IMR-90 (cell line): ENCODE measurements around the gene ATP11A. TPM values are rescaled to one million over a fixed set of nuclear protein-coding genes. Genes with fewer than 3 reads are reported as not detected.

Experiments used
- ATAC-seq: fragments of 200-7000 bp; cut with Tn5 transposase; 2 replicates; pipeline ENCODE4 v1.9.1; 2020; ENCODE audit warnings: low read depth, mild to moderate bottlenecking, moderate library complexity
- BruUV-seq: library from RNA; stranded (reverse); fragments of 400-500 nt; replicated peaks from 2 replicates; lab custom pipeline; 2021; lab: Mats Ljungman, UMichigan
- CTCF ChIA-PET: fragments of 300-600 bp; formaldehyde crosslinking; extraction: SDS; loops from one replicate; lab custom pipeline; 2021; ENCODE audit warnings: antibody characterized with exemption; lab: Yijun Ruan, JAX
- POLR2A ChIA-PET: fragments of 300-600 bp; sonication (Branson Sonifier 250); formaldehyde crosslinking; loops from one replicate; lab custom pipeline; 2022; ENCODE audit warnings: antibody characterized with exemption; ENCODE audit not compliant: unreplicated experiment; lab: Charles Lee
- DNase-seq: peaks from one replicate; pipeline ENCODE4 v3.0.0; 2013
- H2AFZ ChIP-seq: replicated peaks from 2 replicates; pipeline ENCODE3; 2013; ENCODE audit warnings: low read length, mild to moderate bottlenecking; ENCODE audit not compliant: poor library complexity
- H2AK5ac ChIP-seq: 2 replicates; pipeline ENCODE4 v1.6.1; 2013; ENCODE audit warnings: low read depth, low read length, inconsistent platforms
- H2AK9ac ChIP-seq: replicated peaks from 2 replicates; pipeline ENCODE3; 2013; ENCODE audit warnings: mild to moderate bottlenecking, low read depth, low read length, moderate library complexity; ENCODE audit not compliant: poor library complexity
- H2BK120ac ChIP-seq: 2 replicates; pipeline ENCODE4 v1.6.1; 2013; ENCODE audit warnings: low read depth, low read length, inconsistent platforms
- H2BK15ac ChIP-seq: 3 replicates; pipeline ENCODE4 v1.6.1; 2013; ENCODE audit warnings: low read depth, low read length, inconsistent platforms
- H2BK20ac ChIP-seq: 2 replicates; pipeline ENCODE4 v1.6.1; 2013; ENCODE audit warnings: low read depth, mild to moderate bottlenecking, inconsistent platforms, low read length, moderate library complexity
- H2BK5ac ChIP-seq: 2 replicates; pipeline ENCODE4 v1.6.1; 2013; ENCODE audit warnings: mild to moderate bottlenecking, low read depth, low read length, inconsistent platforms; ENCODE audit not compliant: poor library complexity, severe bottlenecking
- H3K14ac ChIP-seq: replicated peaks from 2 replicates; pipeline ENCODE4 v1.6.1; 2013; ENCODE audit warnings: low read depth, low read length, inconsistent platforms
- H3K18ac ChIP-seq: 2 replicates; pipeline ENCODE4 v1.6.1; 2013; ENCODE audit warnings: low read depth, low read length, control low read depth
- H3K23ac ChIP-seq: 2 replicates; pipeline ENCODE4 v1.6.1; 2013; ENCODE audit warnings: low read depth, low read length, inconsistent platforms
- H3K27ac ChIP-seq: 2 replicates; pipeline ENCODE4 v1.5.1; 2013; ENCODE audit warnings: mild to moderate bottlenecking, control low read depth, low read length; ENCODE audit not compliant: insufficient read depth
- H3K27me3 ChIP-seq: 2 replicates; pipeline ENCODE4 v1.6.1; 2013; ENCODE audit warnings: low read length; ENCODE audit not compliant: control insufficient read depth, insufficient read depth
- H3K36me3 ChIP-seq: 2 replicates; pipeline ENCODE4 v1.6.1; 2013; ENCODE audit warnings: low read length, mixed read lengths; ENCODE audit not compliant: control insufficient read depth, insufficient read depth
- H3K4ac ChIP-seq: 2 replicates; pipeline ENCODE4 v1.6.1; 2013; ENCODE audit warnings: low read depth, low read length, inconsistent platforms
- H3K4me1 ChIP-seq: 2 replicates; pipeline ENCODE4 v1.6.1; 2013; ENCODE audit warnings: low read length, mixed read lengths; ENCODE audit not compliant: control insufficient read depth, insufficient read depth
- H3K4me2 ChIP-seq: 2 replicates; pipeline ENCODE4 v1.6.1; 2013; ENCODE audit warnings: low read depth, mild to moderate bottlenecking, control low read depth, low read length, moderate library complexity
- H3K4me3 ChIP-seq: 2 replicates; pipeline ENCODE4 v1.5.1; 2013; ENCODE audit warnings: low read depth, mild to moderate bottlenecking, control low read depth, low read length, moderate library complexity; ENCODE audit not compliant: insufficient read depth
- H3K56ac ChIP-seq: 2 replicates; pipeline ENCODE4 v1.6.1; 2013; ENCODE audit warnings: low read length, inconsistent platforms; ENCODE audit not compliant: insufficient read depth; ENCODE audit errors: extremely low read depth
- H3K79me1 ChIP-seq, 2 experiments: 2 replicates each; pipeline ENCODE4 v1.6.1; 2013; ENCODE audit warnings: low read length in 2 of 2, inconsistent platforms in 1 of 2, low read depth in 1 of 2
- H3K9ac ChIP-seq: 2 replicates; pipeline ENCODE4 v1.6.1; 2013; ENCODE audit warnings: low read depth, low read length, control low read depth
- H3K9me1 ChIP-seq: 2 replicates; pipeline ENCODE4 v1.6.1; 2013; ENCODE audit warnings: low read length, inconsistent platforms; ENCODE audit not compliant: insufficient read depth
- H3K9me3 ChIP-seq: 2 replicates; pipeline ENCODE4 v1.6.1; 2013; ENCODE audit warnings: low read length; ENCODE audit not compliant: control insufficient read depth, insufficient read depth
- H4K20me1 ChIP-seq: 2 replicates; pipeline ENCODE4 v1.6.1; 2013; ENCODE audit warnings: low read length, inconsistent platforms; ENCODE audit not compliant: insufficient read depth
- H4K5ac ChIP-seq: 2 replicates; pipeline ENCODE4 v1.6.1; 2013; ENCODE audit warnings: mild to moderate bottlenecking, low read depth, low read length, control low read depth
- H4K8ac ChIP-seq, 2 experiments: 2 replicates each; pipeline ENCODE4 v1.6.1; 2013; ENCODE audit warnings: low read depth in 2 of 2, low read length in 2 of 2, control low read depth in 1 of 2, inconsistent platforms in 1 of 2
- H4K91ac ChIP-seq: 2 replicates; pipeline ENCODE4 v1.6.1; 2013; ENCODE audit warnings: low read depth, low read length, inconsistent platforms; ENCODE audit not compliant: insufficient read depth
- BHLHE40 ChIP-seq: fragments of 150-350 bp; IDR thresholded peaks from 2 replicates; pipeline ENCODE4 v1.6.1; 2016; ENCODE audit warnings: mild to moderate bottlenecking, low read depth, low read length
- CHD1 ChIP-seq: IDR thresholded peaks from 2 replicates; pipeline ENCODE4 v1.6.1; 2012; ENCODE audit warnings: low read depth, low read length, improper control_type of control experiment
- MAFK ChIP-seq: IDR thresholded peaks from 2 replicates; pipeline ENCODE4 v1.6.1; 2012; ENCODE audit warnings: low read depth, low read length, improper control_type of control experiment
- MAZ ChIP-seq: IDR thresholded peaks from 2 replicates; pipeline ENCODE4 v1.6.1; 2012; ENCODE audit warnings: low read depth, mild to moderate bottlenecking, low read length, improper control_type of control experiment, moderate library complexity, borderline replicate concordance
- MXI1 ChIP-seq: IDR thresholded peaks from 2 replicates; pipeline ENCODE4 v1.6.1; 2012; ENCODE audit warnings: low read depth, mild to moderate bottlenecking, low read length, moderate library complexity, borderline replicate concordance
- POLR2A ChIP-seq: IDR thresholded peaks from 2 replicates; pipeline ENCODE4 v1.6.1; 2012; ENCODE audit warnings: mild to moderate bottlenecking, low read depth, low read length
- RCOR1 ChIP-seq: IDR thresholded peaks from 2 replicates; pipeline ENCODE4 v1.6.1; 2012; ENCODE audit warnings: mild to moderate bottlenecking, low read length, improper control_type of control experiment; ENCODE audit not compliant: insufficient replicate concordance
- SMC3 ChIP-seq: fragments of 150-350 bp; IDR thresholded peaks from 2 replicates; pipeline ENCODE4 v1.6.1; 2016; ENCODE audit warnings: low read depth, mild to moderate bottlenecking, antibody characterized with exemption, low read length, moderate library complexity
- WGBS, 2 experiments: methylation state at CpG; one replicate each; pipeline versions ENCODE4 v1.1.5 to v1.1.7; 2013; ENCODE audit warnings: missing lambda C conversion rate in 2 of 2; ENCODE audit not compliant: insufficient read length in 1 of 2; ENCODE audit errors: extremely low coverage in 2 of 2; 5-methylcytosine and 5-hydroxymethylcytosine counted together
- dilution Hi-C: fragments of 300-500 bp; cut with HindIII; formaldehyde crosslinking; loops from one replicate; pipeline ENCODE4 v1.14.3; 2018; ENCODE audit warnings: low sequenced_read_pairs; ENCODE audit not compliant: unreplicated experiment
- in situ Hi-C: fragments of 300-500 bp; cut with MboI; formaldehyde crosslinking; loops from 3 replicates; pipeline ENCODE4 v1.14.3; 2019; ENCODE audit warnings: low sequenced_read_pairs, inconsistent platforms, mixed read lengths
- intact Hi-C: fragments of 100-400 bp; cut with micrococcal nuclease; formaldehyde crosslinking; loops from 2 replicates; pipeline ENCODE4 v1.10.0; 2022
- polyA plus RNA-seq, 3 experiments: library from polyadenylated mRNA; depleted of rRNA; stranded (reverse); fragments of >200 nt; gene quantifications; 2 replicates each; pipeline ENCODE4 v1.2.3, GENCODE V29; 2012; ENCODE audit warnings: low replicate concordance in 1 of 3
- total RNA-seq: library from RNA; depleted of rRNA; stranded (reverse); fragments of >200 nt; gene quantifications from 2 replicates; pipeline ENCODE4 v1.2.3, GENCODE V29; 2012

Gene ATP11A
- total and polyA plus RNA-seq, 2 of the 4 experiments (the other 2 are of a cell fraction) = 8.4 to 12.0 TPM

DNA sequence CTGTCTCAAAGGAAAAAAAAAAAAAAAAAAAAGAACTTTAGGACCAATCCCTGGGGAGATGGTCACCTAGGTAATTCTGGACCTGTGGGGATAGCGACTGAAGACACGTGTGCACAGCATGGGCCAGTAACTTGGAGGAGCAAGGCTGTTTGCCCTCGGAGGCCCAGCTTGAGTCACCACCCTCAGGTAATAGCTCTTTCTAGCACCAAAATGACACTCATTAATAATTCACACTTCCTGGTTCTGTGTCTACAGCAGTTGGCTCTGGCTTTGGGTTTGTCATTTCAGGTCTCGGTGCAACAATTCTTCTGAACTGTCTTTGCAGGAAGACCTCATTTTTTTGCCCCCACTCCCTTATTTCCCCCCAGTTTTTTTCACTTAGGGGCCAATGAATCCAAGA, 3.9 kb upstream of the ATP11A start:
- Histone ChIP-seq H3K23ac (no peak overlapping the region), H4K8ac (no peak overlapping the region), H2AK5ac (no peak overlapping the region), H2BK120ac (no peak overlapping the region), H3K9me3 (no peaks in the 10 kb centered on the region), H4K20me1 (no peaks in the 10 kb centered on the region), H3K4me2 (no peak overlapping the region), H2AK9ac (no peak overlapping the region), H2AFZ (no peak overlapping the region), H3K27ac (no peak overlapping the region), H3K79me1 (peaks cover 0 to 2% of the 10 kb centered on the region in 2 experiments; a peak in 1 of 4 replicates), H3K27me3 (peaks cover 1% of the 10 kb centered on the region; the same call in 1 of the 2 replicates), H4K91ac (no peak overlapping the region), H2BK20ac (no peak overlapping the region), H3K18ac (no peak overlapping the region), H2BK5ac (no peak overlapping the region), H3K14ac (no peak overlapping the region), H3K4ac (no peak overlapping the region), H3K9ac (no peak overlapping the region), H3K36me3 (no peaks in the 10 kb centered on the region), H2BK15ac (no peak overlapping the region), H3K4me1 (peaks cover 3% of the 10 kb centered on the region; the same call in 1 of the 2 replicates), H3K9me1 (no peaks in the 10 kb centered on the region), H3K4me3 (no peak overlapping the region), H3K56ac (no peak overlapping the region), H4K5ac (no peak overlapping the region)
- no CpG with 5 or more reads among the region's 4 CpGs for WGBS, 2 experiments
- dilution Hi-C loops = no loop called here
- intact Hi-C loops = no loop called here
- BruUV-seq = no TSS peak
- ATAC-seq (no peak), DNase-seq (no peak)
- POLR2A ChIA-PET = no interaction called here
- CTCF ChIA-PET = no interaction called here
- TF ChIP-seq SMC3 = no peak
- no peak for TF ChIP-seq CHD1
- TF ChIP-seq MAZ = no peak
- no peak for TF ChIP-seq MXI1
- no peak for TF ChIP-seq RCOR1
- TF ChIP-seq POLR2A = no peak
- TF ChIP-seq BHLHE40 = no peak
- TF ChIP-seq MAFK = no peak
- in situ Hi-C loops = no loop called here
